Measurements from ENCODE around the gene ASB6. TPM values are rescaled to one million over a fixed set of nuclear protein-coding genes. Genes with fewer than 3 reads are reported as not detected.

The ASB6 gene
- total RNA-seq, 1 donor from 2014 or later: 18.6 TPM

DNA sequence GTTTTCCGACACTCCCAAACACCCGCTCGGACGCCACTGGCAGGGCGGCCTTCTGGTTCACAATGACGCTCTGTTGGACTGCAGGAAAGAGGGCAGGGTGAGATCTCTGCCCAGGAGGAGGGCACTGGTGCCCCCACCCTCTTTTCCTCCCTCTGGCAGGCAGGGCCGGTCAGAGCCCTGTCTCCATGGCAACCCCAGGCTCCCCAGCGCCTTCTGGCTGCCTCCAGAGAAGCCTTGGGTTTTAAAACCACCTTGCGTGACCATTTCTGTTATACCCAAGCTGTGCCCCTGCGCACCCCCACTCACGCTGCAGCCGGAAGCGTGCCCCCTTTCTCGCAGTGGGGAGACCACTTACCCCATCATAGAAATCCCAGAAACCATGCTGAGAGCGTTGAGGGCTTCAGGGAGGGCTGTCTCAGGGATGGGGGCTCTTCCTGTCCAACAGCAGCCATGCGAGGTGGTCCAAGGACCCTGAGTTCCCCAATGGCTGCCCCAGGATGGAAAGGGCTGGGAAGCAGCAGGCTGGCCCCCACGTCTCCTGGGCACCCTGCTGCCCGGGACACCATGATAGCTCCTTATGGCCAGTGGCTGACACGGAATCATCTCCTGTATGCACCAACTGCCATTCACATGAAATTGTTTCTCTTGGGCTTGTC, 28.3 kb downstream of the ASB6 start:
- intact Hi-C loops (cut with DNase I): no loop called here
- ATAC-seq (peak; percentile 35), DNase-seq (ENCODE audit: low spot score) (peak; percentile 81)

DNA sequence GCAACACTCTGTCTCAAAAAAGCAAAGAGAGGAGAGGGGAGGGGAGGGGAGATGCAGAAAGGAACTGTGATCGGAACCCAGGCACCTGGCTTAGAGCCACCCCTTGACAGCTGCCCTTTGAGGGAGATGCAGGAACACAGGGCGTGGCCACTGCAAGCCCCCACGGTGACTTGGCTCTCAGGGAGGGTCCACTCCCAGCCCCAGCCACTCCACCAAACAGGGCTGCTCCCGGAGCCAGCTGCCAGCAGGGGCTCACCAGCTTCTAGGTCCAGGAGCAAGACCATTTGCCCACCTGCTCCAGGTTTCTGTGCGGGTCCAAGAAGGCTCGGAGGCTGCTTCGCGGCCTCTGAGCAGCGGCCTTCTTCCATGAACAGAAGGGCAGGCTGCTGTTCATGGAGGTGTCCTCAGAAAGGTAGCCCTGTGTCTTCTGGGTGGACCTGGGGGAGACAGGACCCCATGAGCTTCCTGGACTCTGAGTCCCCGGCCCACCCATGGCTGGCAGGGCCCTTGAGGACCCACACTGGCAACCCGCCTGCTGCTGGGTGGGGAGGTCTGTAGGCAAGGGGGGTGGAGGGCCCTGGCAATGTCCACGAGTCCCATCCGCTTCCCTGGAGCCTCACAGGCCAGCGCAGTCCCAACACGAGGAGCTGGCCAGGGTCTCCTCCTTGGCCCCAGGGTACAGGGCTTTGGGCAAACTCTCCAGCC, 29.0 kb downstream of the ASB6 start:
- ATAC-seq: no peak
- intact Hi-C loops (cut with DNase I): no loop called here
- no peak for DNase-seq (ENCODE audit: low spot score)

DNA sequence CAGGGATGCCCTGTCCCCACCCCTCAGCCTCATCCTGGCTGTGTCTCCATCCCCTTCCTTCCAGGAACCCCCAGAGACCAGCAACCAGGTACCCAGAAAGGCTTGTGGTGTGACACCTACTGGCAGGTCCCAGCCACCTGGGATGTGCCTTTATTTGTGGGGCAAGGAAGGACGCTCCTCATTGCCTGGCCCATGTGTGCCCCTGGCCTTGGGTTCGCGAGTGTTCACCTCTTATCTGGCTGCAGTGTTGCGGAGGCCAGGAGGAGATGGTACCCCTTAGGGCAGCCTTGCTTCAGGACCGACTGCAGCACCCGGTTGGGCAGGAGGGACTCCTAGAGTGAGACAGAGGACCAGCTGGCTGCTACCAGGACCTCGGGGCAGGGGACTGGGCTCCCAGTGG, 29.8 kb downstream of the ASB6 start:
- intact Hi-C loops (cut with DNase I): no loop called here
- DNase-seq (ENCODE audit: low spot score) (no peak), ATAC-seq (no peak)

- intact Hi-C loops (cut with DNase I): no loop called here
- ATAC-seq (no peak), DNase-seq (ENCODE audit: low spot score) (no peak)
Measured at GRCh38 chr9:129611307-129611800, 30.6 kb downstream of the ASB6 start.

- DNase-seq (ENCODE audit: low spot score): peak; percentile 91
- intact Hi-C loops (cut with DNase I): no loop called here
Measured at GRCh38 chr9:129610473-129611306, 31.3 kb downstream of the ASB6 start.

DNA sequence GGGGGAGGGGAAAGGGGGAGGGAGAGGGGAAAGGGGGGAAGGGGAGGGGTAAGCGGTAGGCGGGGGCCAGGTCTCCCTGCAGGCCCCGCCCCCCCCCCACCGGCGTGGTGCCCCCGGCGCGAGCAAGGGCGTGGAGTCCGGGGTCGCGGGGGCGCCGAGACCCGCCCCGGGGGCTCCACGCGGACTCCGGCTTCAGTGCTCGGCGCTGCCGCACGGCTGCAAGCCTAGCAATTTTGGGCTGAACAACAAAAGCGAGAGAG, 31.8 kb downstream of the ASB6 start:
- intact Hi-C loops (cut with DNase I): no loop called here
- DNase-seq (ENCODE audit: low spot score) (no peak), ATAC-seq (no peak)

More at GRCh38 chr9:129610473-129611306, 31.3 kb downstream of the ASB6 start:
- ATAC-seq: peak; percentile 12

DNA sequence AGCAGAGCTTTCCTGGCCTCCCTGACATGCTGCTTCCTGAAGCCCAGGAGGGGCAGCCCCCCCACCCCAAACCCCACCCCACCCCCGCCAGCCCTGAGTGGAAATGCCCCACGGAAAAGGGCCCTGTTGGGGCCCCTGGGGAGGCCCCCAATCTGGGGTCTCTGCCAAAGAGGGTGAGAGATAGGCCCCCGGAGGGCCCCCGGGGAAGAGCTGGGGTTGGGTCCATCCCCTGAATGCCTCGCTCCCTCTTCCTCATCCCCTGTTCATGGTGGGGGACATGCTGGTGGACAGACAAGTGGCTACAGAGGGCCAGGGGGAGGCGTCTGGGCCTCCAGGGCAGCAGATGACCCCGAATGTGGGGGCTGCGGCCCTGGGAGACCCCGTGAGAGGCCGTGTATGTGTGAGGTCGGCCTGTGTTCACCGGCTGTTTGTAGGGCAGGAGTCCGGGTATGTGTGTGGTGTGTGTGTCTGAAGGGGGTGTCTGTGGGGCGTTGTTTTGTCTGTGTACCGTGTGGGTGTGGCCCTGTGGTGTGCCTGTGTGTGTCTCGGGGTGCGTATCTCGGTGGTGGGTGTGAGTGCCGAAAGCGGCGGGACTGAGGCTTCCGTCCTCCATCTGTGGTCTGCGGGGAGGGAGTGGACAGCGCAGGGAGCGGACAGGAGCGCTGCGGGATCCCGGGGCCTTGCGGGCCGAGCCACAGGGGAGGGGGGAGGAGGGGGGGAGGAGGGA, 32.3 kb downstream of the ASB6 start:
- peak; percentile 14 for ATAC-seq
- no peak for DNase-seq (ENCODE audit: low spot score)
- intact Hi-C loops (cut with DNase I): loop anchor here (10.0 kb wide), 1 partner anchor 115 kb away; no protein-coding TSS in a partner anchor

GRCh38 chr9:129608561-129609481, 33.1 kb downstream of the ASB6 start:
- ATAC-seq: no peak
- intact Hi-C loops (cut with DNase I): loop anchor here (10.0 kb wide), 1 partner anchor 114 kb away; no protein-coding TSS in a partner anchor
- no peak for DNase-seq (ENCODE audit: low spot score)

- intact Hi-C loops (cut with DNase I): loop anchor here (10.0 kb wide), 1 partner anchor 112 kb away; no protein-coding TSS in a partner anchor
- ATAC-seq (no peak), DNase-seq (ENCODE audit: low spot score) (no peak)
Measured at GRCh38 chr9:129607027-129607387, 34.9 kb downstream of the ASB6 start.

GRCh38 chr9:129606161-129607026, 35.6 kb downstream of the ASB6 start:
- peak; percentile 35 for ATAC-seq
- intact Hi-C loops (cut with DNase I): loop anchor here (10.0 kb wide), 1 partner anchor 112 kb away; no protein-coding TSS in a partner anchor

GRCh38 chr9:129604766-129605163, 37.2 kb downstream of the ASB6 start:
- DNase-seq (ENCODE audit: low spot score) (no peak), ATAC-seq (no peak)
- intact Hi-C loops (cut with DNase I): loop anchor here (10.0 kb wide), 1 partner anchor 110 kb away; no protein-coding TSS in a partner anchor

More at GRCh38 chr9:129606161-129607026, 35.6 kb downstream of the ASB6 start:
- DNase-seq (ENCODE audit: low spot score): no peak

- no peak for ATAC-seq
- no peak for DNase-seq (ENCODE audit: low spot score)
- intact Hi-C loops (cut with DNase I): loop anchor here (10.0 kb wide), 1 partner anchor 109 kb away; no protein-coding TSS in a partner anchor
Measured at GRCh38 chr9:129604056-129604765, 37.7 kb downstream of the ASB6 start.

DNA sequence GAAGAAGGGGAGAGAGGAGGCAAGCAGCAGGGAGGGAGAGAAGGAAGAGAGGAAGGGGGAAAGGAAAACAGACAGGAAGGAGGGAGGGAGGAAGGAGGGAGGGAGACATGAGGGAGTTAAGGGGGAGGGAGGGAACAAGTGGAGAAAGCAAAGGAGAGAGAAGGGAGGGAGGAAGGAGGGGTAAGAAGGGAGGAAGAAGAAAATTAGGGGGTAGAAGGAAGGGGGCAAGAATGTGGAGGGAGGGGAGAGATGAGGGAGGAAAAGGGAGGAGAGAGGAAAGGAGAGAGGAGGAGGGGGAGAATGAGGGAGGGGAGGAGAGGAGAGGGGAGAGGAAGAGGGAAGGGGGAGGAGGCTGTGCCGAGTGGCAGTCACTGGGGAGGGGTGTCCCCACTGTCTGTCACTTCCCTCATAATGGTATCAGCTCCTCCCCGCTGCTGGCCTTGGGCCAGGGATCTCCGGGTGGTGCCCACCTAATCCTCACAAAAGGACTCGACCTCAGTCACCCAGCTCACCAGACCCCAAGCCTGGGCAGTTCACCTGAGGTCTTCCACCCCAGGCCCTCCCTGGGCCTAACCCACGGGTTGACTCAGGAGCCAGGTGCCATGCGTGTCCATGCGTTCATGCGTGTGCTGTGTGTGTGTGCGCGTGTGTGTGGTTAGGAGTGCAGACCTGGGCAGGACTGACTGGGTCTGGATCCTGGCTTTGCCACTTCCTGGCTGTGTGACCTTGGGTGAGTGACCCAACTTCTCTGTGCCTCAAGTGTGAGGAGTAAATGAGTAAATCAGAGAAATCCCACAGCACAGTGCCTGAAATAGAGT, 39.1 kb downstream of the ASB6 start:
- intact Hi-C loops (cut with DNase I): loop anchor here (10.0 kb wide), 1 partner anchor 108 kb away; no protein-coding TSS in a partner anchor
- ATAC-seq: no peak
- DNase-seq (ENCODE audit: low spot score): no peak

- intact Hi-C loops (cut with DNase I): loop anchor here (10.0 kb wide), 1 partner anchor 106 kb away; no protein-coding TSS in a partner anchor
- ATAC-seq (no peak), DNase-seq (ENCODE audit: low spot score) (no peak)
Measured at GRCh38 chr9:129601082-129601674, 40.8 kb downstream of the ASB6 start.

DNA sequence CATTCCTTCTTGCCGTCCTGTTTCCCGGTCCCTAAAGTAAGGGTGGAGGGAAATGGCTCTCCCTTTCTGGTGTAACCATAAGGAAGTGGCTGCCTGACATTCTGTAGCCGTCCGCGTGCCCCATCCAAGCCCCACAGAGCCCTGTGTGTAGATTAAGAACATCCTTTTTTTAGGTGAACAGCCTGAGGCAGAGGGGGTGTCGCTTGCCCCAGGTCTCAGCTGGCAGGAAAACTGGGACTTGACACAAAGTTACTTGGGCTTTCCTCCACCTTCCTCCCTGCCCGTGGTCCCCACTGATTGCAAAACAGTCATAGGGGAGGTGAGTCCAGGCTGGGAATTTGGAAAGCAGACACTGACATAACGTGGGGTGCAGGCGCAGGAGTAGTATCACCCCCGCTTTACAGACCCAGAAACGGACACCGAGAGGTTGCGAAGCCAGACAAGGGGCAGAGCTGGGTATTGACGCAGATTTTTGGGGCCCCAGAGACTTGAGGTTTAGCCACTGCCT, 43.8 kb downstream of the ASB6 start:
- intact Hi-C loops (cut with DNase I): no loop called here
- DNase-seq (ENCODE audit: low spot score) (no peak), ATAC-seq (no peak)

Data from sciatic nerve (tissue), 2 donors.